ENCODE results near the gene FADS6. TPM values are rescaled to one million over a fixed set of nuclear protein-coding genes. Genes with fewer than 3 reads are reported as not detected.

FADS6 gene
- total and polyA plus RNA-seq, 7 donors, result 0.06 to 1.8 (median 1.6) TPM; not detected in 4

DNA sequence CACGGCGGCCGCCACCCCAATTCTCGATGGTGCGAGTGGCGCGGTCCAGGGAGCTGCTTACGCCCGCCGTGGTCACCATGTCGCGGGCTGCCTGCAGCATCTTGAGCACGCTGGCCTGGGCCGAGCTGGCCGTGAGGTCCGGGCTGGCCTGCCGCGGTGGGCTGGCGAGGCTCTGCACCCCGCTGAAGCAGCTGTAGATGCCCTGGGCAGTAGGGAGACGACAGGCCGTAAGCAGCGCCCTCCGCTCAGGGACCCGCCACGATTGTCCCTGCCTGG lies 50.1 kb downstream of the FADS6 start:
- intact Hi-C loops (cut with DNase I), result loop anchor here (1.0 kb wide), 1 partner anchor 17 kb away; no protein-coding TSS in a partner anchor
- H3K27ac ChIP-seq, result no peak overlapping the region

DNA sequence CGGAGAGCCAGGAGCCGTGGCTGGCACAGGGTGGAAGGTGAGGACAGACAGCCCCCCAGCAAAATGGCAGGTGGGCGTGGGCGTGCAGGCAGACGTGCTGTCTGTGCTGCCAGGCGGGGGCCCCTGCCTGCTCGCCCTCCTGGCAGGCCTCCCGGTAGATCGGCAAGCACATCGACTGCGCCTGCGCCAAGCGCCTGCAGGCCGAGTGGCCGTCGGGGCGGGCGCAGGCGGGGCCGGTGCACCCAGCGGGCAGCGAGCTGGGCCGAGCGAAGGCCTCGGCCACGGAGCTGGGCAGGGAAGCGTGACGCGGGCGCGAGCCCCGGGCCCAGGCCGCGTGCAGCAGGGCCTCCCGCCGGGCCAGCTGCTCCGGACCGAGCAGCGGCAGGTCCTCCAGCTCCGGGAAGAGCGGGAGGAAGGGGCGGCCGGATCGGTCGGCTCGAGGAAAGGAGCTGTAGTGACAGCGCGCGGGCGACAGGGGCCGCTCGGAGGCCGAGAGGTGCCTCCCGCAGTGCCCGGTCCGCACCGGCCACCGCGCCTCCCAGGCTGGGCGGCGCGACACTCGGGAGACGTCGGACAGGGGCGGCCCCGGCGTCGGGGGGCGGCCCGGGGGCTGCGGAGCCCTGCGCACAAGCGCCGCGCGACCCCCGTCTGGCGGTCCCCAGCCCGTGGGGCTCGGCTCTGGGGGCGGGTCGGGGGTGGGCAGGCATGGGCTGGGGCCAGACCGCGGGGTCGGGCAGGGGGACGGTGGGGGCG lies 50.7 kb downstream of the FADS6 start:
- TF ChIP-seq, protein P1, sequence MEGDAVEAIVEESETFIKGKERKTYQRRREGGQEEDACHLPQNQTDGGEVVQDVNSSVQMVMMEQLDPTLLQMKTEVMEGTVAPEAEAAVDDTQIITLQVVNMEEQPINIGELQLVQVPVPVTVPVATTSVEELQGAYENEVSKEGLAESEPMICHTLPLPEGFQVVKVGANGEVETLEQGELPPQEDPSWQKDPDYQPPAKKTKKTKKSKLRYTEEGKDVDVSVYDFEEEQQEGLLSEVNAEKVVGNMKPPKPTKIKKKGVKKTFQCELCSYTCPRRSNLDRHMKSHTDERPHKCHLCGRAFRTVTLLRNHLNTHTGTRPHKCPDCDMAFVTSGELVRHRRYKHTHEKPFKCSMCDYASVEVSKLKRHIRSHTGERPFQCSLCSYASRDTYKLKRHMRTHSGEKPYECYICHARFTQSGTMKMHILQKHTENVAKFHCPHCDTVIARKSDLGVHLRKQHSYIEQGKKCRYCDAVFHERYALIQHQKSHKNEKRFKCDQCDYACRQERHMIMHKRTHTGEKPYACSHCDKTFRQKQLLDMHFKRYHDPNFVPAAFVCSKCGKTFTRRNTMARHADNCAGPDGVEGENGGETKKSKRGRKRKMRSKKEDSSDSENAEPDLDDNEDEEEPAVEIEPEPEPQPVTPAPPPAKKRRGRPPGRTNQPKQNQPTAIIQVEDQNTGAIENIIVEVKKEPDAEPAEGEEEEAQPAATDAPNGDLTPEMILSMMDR (IDR thresholded peaks at IDR 0.05), result peak in 3 of 4 experiments; percentile 12 to 58 (median 37)
- no peak for TF ChIP-seq POLR2AphosphoS5 (IDR thresholded peaks at IDR 0.05)
- no peak for TF ChIP-seq POLR2A (IDR thresholded peaks at IDR 0.05)
- H3K27ac ChIP-seq, result peak overlapping the region in 2 of 4 donors; percentile 42 to 67
- WGBS, 2 donors, result 4 to 5% methylated on average over 88 of the region's 88 CpGs

More for the DNA sequence above, 50.1 kb downstream of the FADS6 start:
- Histone ChIP-seq H3K36me3 (no peaks in the 10 kb centered on the region), H3K27me3 (peaks cover 0 to 8% (median 0%) of the 10 kb centered on the region in 3 donors), H3K4me3 (peak overlapping the region in 3 of 4 donors; percentile 43 to 46 (median 45)), H3K9me3 (no peaks in the 10 kb centered on the region), H3K4me1 (peaks cover 0 to 34% (median 31%) of the 10 kb centered on the region in 4 donors)
- no peak for DNase-seq
- 40 to 45% methylated on average over 26 of the region's 26 CpGs for WGBS, 2 donors
- TF ChIP-seq, protein P1 (IDR thresholded peaks at IDR 0.05), result no peak
- TF ChIP-seq POLR2A (IDR thresholded peaks at IDR 0.05) (no peak), EP300 (IDR thresholded peaks at IDR 0.05) (no peak), POLR2AphosphoS5 (IDR thresholded peaks at IDR 0.05) (no peak)

DNA sequence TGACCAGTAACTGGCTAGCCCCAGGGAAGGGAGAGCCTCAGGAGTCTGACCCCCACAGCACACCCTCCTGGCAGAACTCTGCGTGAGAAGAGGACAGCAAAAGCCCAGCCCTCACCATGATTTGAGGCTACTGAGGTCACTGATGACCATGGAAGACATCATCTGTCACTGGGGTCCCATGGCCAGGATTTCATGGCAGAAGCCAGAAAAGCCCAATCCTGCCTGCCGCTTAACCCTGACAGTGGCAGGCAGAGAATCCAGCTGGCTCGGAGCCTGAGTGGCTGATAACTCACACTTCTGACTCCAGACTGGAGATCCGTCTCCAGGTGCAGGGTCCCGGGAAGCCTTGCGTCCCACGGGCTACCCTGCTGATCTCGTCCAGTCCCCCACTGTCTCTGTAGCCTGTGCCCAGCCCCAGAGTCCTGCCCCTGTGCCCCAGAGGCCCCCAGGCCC lies 51.3 kb downstream of the FADS6 start:
- TF ChIP-seq POLR2AphosphoS5 (IDR thresholded peaks at IDR 0.05), result no peak
- TF ChIP-seq, protein P1 (IDR thresholded peaks at IDR 0.05), result no peak
- TF ChIP-seq EP300 (IDR thresholded peaks at IDR 0.05), result no peak
- no peak for TF ChIP-seq POLR2A (IDR thresholded peaks at IDR 0.05)
- H3K27me3 ChIP-seq, result peaks cover 0 to 8% (median 0%) of the 10 kb centered on the region in 3 donors
- WGBS, 2 donors, result 34 to 70% methylated on average over 8 of the region's 8 CpGs
- DNase-seq, result no peak
- H3K27ac ChIP-seq, result peak overlapping the region in 2 of 4 donors; percentile 42 to 67
- intact Hi-C loops (cut with DNase I), result no loop called here
- no peaks in the 10 kb centered on the region for H3K9me3 ChIP-seq
- peaks cover 0 to 34% (median 31%) of the 10 kb centered on the region in 4 donors for H3K4me1 ChIP-seq
- H3K36me3 ChIP-seq, result peaks cover 0 to 7% (median 0%) of the 10 kb centered on the region in 4 donors
- H3K4me3 ChIP-seq, result peak overlapping the region in 3 of 4 donors; percentile 43 to 46 (median 45)

More for the DNA sequence above, 50.7 kb downstream of the FADS6 start:
- peaks cover 0 to 8% (median 0%) of the 10 kb centered on the region in 3 donors for H3K27me3 ChIP-seq
- intact Hi-C loops (cut with DNase I), result loop anchor here (1.0 kb wide), 1 partner anchor 18 kb away; no protein-coding TSS in a partner anchor
- DNase-seq, result no peak
- peaks cover 0 to under 1% (median 0%) of the 10 kb centered on the region in 4 donors for H3K36me3 ChIP-seq
- peak overlapping the region in 3 of 4 donors; percentile 43 to 46 (median 45) for H3K4me3 ChIP-seq
- no peaks in the 10 kb centered on the region for H3K9me3 ChIP-seq
- peaks cover 0 to 34% (median 31%) of the 10 kb centered on the region in 4 donors for H3K4me1 ChIP-seq

DNA sequence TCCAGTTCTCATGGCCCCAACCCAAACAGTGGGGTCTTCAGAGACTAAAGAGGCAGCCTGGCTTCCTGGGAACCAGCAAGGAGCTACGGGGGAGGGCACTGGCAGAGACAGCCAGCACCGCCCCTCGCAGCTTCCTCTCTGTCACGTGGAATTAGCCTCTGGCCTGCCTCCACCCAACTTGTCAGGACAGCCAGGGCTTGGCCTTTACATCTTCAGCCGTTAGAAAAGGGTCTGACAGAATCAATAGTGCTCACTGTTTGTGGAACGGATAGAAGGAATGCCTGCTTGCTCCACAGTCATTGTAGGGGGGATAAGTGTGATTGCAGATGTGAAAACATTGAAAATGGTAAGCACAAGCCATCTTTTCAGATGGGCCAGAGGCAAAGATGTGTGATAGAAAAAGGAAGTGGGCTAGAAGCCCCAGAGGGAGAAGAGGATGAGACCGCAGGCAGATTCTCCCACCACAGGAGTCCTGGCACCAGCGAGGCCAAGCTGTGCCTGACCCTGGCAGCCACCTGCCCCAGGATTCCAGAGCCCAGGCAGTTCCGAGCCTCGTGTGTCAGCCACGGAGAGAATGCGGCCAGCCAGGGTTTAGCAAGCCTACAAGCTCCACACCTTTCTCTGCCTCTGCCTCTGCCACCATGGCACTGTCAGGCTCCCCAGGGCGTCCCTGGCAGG lies 52.3 kb downstream of the FADS6 start:
- Histone ChIP-seq H3K27me3 (peaks cover 0 to 8% (median 0%) of the 10 kb centered on the region in 3 donors), H3K27ac (peak overlapping the region; percentile 47 to 67 (median 58)), H3K4me3 (no peak overlapping the region), H3K9me3 (no peaks in the 10 kb centered on the region), H3K36me3 (peaks cover 0 to 17% (median 0%) of the 10 kb centered on the region in 4 donors), H3K4me1 (peaks cover 0 to 34% (median 31%) of the 10 kb centered on the region in 4 donors)
- WGBS, 2 donors, result 42 to 58% methylated on average over 13 of the region's 13 CpGs
- TF ChIP-seq, protein P1 (IDR thresholded peaks at IDR 0.05), result no peak
- TF ChIP-seq POLR2AphosphoS5 (IDR thresholded peaks at IDR 0.05), result peak in 1 of 4 donors; percentile 19
- intact Hi-C loops (cut with DNase I), result no loop called here
- peak; percentile 85 for DNase-seq
